Measurements from ENCODE around the gene ZNF687.

DNA sequence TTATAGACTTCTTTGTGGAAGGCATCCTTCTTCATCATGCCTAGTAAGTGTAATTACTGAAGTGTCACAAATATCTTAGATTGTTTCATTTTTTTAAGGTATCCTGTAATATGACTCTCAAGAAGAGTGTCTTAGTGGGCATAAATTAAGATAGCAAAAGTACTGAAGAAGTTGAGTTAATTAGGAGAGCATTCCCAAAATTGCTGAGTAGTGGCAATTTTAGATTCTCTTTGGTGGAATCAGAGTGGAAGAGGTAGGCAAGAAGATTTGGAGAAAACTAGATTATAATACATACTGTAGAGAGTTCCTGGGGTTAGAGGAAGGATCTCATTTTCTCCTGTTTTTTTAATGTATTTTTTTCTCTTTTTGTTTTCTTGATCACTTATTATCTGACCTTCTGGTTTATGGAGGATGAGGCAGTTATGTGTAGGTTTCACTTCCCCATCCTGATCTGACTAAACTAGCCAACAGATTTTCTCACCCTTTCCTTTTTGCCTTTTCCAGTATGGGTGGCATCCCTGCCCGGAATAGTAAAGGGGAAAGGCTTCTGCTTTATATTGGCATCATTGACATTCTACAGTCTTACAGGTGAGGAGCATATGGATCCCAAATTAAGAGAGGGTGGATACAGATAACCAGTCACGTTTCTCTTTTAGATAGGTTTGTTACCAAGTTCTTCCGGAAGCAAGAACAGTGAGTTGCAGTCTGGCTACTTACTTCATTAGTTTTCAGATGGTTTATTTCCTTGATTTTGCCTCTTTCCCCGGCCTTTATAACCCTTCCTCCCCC, 44.2 kb upstream of the ZNF687 start:
- TF ChIP-seq POLR2A (IDR thresholded peaks at IDR 0.05; ENCODE audit: low read depth, low read length): no peak
- TF ChIP-seq POLR2AphosphoS5 (IDR thresholded peaks at IDR 0.05; ENCODE audit: low read depth, low read length): no peak
- TF ChIP-seq TAF1 (IDR thresholded peaks at IDR 0.05; ENCODE audit: borderline replicate concordance, low read depth, low read length): no peak
